GM19468 (cell line): ENCODE measurements around the gene TRPM7.
"Not testable (repeated sequence)": the region's sequence is repeated elsewhere in the genome, so short reads cannot be mapped to it uniquely, and the experiment has no call there.

Experiments used
- ATAC-seq: cut with Tn5 transposase; IDR thresholded peaks from one replicate; pipeline ENCODE4 v1.9.1; 2021; ENCODE audit warnings: mild to moderate bottlenecking, moderate library complexity, moderate number of reproducible peaks; ENCODE audit not compliant: unreplicated experiment; ENCODE audit errors: extremely low read depth

Gene TRPM7

DNA sequence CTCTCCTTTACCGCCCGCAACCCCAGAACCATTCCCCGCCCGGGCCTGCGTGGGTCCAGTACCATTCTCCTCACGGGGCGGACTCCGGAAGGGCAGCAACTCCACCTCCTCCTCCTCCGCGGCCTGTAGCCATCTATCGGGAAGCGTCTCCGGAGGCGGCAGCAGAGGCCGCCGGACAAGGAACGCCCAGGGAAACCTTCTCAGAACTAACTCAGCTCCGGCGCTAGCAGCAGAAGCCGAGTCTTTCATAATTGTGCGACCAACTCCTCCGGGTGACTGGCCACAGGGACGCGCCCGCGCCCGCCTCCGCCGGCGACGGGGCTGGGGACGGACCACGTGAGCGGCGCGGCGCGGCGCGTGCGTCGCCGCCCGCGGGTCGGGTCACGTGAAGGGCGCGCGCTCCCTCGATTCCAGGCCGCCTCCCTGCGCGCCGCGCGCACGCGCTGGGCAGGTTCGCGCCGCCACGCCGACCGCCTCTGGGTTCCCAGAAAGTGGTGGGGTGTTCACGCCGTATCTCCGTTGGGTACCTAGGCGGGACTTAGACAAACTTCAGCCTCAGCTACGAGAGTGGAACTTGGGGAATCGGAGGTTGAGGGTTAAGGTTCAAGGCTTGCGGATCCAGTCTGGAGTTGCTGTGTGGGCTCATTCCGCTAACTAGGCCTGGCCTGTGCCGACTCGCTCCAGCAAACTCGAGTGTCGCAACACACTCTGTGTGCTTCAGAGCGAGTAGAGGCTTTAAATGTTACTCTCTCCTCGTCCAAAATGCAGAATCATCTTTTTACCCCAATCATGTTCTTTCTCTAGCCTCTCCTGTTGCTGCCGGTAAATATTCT lies at the start of gene TRPM7:
Gene TRPM7, minus strand, starts transcription at position 329 of the 833 bp plus-strand sequence. Its CDS starts 264 bp downstream, at position 65.
- ATAC-seq: peak; percentile 66

DNA sequence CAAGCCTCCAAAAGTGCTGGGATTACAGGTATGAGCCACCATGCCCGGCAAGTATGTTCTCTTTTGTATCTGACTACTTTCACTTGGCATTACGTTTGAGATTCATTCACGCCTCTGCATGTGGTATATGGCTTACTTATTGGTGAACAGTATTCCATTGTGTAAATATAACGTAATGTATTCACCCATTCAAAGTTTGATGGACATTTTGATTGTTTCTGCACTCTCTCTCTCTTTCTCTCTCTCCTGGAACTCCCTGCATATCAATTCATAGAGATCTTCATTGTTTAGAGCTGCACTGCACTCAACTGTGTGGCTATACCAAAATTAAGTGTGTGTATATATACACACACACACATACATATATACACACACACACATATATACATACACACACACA lies 48.6 kb upstream of the TRPM7 start:
- no peak for ATAC-seq

GRCh38 chr15:50726315-50726714 lies 39.7 kb upstream of the TRPM7 start:
- ATAC-seq: no peak

- no peak for ATAC-seq
Observed at GRCh38 chr15:50718700-50719125, 32.1 kb upstream of the TRPM7 start.

DNA sequence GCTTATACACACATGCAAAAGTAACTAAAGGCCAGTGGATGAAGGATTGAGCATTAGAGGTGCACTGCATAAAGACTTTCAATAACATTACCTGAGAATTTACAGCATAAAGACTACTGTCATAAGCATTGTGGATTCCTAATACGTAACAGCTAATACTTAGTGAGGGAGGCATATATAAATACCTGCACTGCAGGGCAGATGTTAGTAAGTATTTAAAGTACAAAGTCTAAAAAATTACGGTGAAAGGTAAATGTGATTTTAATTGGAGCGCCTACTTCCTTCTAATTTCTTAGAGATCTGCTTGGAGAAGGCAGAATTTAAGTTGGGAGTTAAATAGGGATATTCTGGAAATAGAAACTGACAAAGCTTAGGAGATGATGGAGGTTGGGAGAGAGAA lies 25.4 kb upstream of the TRPM7 start:
- ATAC-seq: no peak

- ATAC-seq: no peak
Observed at GRCh38 chr15:50710585-50710984, 24.0 kb upstream of the TRPM7 start.

DNA sequence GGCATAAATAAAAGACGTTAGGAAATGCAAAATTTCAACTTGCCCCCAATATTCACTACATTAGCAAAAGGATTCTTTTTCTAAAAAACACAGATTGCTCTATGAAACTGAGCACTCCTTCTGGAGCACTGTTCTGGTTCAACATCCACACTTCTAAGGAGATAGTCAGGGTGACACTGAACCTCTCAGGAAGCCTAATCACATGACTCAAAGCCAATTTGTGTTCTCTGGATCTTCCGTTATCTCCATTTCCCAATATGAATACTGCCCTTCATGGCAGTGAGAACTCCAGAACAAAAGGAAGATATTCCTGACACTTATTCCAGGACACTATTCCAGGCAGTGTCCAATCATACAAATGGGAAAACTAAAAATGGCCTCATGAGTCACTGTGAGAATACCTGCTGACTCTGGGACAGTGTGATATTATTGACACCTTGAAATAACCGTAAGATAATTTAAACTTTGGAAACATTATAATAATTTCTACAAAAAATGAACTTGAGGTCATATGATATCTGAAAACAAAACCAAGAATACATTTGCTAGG lies 21.4 kb upstream of the TRPM7 start:
- no peak for ATAC-seq

DNA sequence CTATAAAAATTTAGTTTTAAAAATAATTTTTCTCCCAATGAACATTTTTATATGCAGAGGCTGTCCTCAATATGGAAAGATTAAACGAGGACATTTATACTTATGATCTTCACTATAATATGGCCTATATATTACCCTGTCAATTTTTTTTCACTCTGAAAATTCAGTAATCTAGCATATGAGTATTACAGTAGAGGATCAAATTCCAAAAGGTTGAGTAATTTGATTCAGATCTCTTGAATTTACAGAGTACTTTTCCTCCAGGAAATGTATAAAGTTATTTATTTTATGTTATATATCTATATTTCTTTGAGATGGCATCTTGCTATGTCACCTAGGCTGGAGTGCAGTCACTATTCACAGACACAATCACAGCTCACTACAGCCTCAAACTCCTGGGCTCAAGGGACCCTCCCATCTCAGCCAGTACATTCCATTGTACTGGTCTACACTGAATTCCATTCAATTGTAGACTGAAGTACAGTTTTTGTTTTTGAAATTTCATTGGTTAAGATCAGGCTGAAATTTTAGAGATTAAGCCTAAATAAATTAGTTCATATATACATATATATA lies 16.3 kb upstream of the TRPM7 start:
- no peak for ATAC-seq

GRCh38 chr15:50698101-50698500 lies 11.5 kb upstream of the TRPM7 start:
- no peak for ATAC-seq

DNA sequence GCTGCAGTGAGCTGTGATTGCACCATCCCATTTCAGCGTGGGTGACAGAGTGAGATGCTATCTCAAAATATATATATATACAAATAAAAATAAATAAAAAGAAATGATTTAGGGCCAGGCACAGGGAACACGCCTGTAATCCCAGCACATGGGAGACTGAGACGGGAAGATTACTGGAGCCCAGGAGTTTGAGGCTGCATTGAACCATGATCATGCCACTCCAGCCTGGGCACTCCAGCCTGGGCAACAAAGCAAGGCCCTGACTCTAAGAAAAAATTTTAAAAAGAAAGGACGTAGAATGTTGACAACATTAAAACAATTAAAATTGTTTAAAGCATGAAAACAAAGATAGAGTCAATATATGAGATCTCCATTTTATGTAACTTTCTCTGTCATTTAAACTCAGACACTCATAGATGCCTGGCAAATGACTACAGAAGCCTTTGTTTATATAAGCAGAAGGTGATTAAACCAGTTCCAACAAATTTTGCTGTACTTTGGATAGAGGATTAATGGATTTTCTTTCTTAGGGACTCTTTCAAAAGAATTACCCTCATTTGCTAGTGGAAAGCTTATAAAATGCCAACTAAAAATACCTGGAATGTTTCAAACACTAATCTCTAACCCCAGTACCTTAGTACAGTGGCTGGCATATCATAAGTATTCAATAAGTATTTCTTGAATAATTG lies 10.7 kb upstream of the TRPM7 start:
- ATAC-seq: no peak

DNA sequence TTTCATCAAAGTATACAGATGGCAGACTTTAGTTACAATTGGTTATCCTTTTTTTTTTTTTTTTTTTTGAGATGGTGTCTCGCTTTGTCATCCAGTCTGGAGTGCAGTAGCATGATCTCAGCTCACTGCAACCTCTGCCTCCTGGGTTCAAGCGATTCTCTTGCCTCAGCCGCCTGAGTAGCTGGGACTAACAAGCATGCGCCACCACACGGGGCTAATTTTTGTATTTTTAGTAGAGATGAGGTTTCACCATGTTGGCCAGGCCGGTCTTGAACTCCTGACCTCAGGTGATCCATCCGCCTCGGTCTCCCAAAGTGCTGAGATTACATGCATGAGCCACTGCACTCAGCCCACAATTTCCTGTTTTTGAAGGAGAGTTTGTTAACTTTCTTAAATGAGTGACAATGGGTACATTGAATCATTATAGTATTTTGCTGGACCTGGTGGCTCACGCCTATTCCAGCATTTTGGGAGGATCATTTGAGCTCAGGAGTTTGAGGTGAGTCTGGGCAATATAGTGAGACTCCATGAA lies 8.1 kb upstream of the TRPM7 start:
- ATAC-seq: not testable (repeated sequence)

- ATAC-seq: no peak
Observed at GRCh38 chr15:50687302-50687902, 805 bp upstream of the TRPM7 start.

DNA sequence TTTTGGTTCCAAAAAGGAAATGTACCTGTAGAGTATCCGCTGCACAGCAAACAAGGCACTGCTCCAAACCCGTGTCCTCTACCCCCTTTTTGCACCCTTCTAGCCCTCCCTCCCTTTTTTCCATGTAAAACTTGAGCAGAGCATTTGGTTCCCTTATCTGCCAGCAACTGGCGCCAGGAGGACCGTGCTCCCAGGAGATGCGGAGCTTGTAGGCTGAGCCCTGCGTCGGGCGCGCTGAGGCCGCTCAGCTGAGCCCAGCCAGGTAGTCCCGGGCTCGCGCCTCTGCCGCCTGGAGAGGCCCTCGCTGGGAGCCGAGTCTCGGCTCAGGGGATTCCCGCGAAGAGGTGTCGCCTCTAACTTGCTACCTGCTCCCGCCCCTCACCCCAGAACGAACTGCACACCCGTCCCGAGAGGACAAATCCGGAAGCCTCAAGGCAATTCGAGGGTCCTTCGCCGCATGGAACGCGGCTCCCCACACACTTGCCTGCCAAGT lies 575 bp downstream of the TRPM7 start:
- peak; percentile 25 for ATAC-seq

DNA sequence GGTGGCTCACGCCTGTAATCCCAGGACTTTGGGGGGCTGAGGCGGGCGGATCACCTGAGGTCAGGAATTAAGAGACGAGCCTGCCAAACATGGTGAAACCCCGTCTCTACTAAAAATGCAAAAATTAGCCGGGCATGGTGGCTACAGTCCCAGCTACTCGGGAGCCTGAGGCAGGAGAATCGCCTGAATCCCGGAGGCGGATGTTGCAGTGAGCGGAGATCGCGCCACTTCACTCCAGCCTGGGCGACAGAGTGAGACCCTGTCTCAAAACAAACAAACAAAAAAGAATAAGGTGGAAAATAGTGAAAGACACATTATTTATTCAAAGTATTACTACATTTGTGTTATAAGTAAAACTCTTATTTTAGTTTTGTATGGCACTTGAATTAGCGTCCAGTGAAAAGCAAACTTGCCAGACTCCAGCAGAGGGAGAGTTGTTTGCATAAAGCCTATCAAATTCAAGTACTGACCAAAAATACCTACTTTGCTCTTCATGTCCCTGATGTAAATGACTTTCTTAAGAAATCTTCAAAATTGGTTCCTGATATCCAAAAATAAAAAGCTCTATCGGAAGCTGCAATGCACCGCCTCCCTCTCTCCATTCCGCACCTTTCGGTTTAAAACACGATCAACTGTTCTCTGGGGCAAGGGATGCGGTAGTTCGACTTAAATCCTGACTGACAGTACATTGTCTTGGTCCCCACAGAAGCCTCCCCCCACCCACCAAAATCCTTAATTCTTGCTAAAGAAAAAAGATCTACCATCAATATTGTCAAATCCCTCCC lies 1.2 kb downstream of the TRPM7 start:
- ATAC-seq: no peak

- no peak for ATAC-seq
Observed at GRCh38 chr15:50681467-50681866, 5.1 kb downstream of the TRPM7 start.

- ATAC-seq: no peak
Observed at GRCh38 chr15:50676799-50677483, 9.7 kb downstream of the TRPM7 start.

DNA sequence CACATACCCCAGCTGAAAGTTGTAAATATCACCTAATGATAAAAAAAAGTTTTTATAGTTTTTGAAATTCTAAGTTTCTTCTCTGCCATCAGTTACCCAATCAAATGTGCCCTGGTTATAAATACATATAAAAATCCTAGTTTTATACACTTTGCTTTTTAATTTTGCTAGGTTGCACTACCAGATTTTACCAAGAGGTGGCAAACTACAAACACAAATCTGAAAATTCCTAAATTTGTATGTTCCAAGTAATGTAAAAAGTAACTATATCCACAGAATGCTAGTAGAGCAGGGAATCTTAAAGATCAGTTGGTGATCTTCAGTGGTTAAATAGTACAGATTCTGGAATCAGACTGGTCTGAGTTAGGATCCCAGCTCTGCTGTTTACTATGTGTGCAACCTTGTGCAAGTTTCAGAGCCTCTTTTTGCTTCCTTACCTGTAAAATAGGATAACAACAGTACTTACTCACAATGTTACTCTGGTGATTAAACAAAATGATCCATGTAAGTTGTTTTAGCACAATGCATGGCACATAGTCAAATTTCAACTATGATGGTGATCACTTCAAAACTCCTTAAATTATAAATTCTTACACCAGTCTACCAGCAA lies 11.0 kb downstream of the TRPM7 start:
- no peak for ATAC-seq

DNA sequence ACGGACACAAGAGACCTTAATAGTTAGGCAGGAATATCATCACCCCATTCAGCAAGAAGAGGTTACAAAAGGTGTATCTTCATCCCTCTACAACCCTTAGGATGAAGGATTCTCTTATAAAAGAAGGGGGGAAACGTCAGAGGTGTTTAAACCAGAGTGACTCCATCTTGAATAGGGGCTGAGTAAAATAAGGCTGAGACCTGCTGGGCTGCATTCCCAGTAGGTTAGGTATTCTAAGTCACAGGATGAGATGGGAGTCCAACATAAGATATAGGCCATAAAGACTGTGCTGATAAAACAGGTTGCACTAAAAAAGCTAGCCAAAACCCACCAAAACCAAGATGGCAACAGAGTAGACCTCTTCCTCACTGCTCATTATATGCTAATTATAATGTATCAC lies 16.5 kb downstream of the TRPM7 start:
- no peak for ATAC-seq
